H1 (cell line): Measurements from ENCODE around the gene SSC5D. TPM values are rescaled to one million over a fixed set of nuclear protein-coding genes. Genes with fewer than 3 reads are reported as not detected.

Experiments used
- CTCF ChIA-PET: fragments of 300-600 bp; sonication (Branson Sonifier 250); formaldehyde crosslinking; loops from one replicate; lab custom pipeline; 2021; ENCODE audit not compliant: partially characterized antibody; lab: Charles Lee
- POLR2A ChIA-PET: fragments of 300-600 bp; sonication (Branson Sonifier 250); formaldehyde crosslinking; loops from one replicate; lab custom pipeline; 2021; ENCODE audit warnings: inconsistent platforms; ENCODE audit not compliant: partially characterized antibody; lab: Charles Lee
- DNase-seq, 2 experiments: peaks; one replicate each; pipeline versions ENCODE4 v3.0.0 to v3.0.0-alpha.2; 2010 to 2022; ENCODE audit warnings: low spot score in 2 of 2, low read depth in 1 of 2, mixed read lengths in 1 of 2
- FAIRE-seq: peaks from 2 replicates; lab custom pipeline; 2011; peaks lifted over from hg19 to GRCh38; lab: Jason Lieb, UNC
- H2AFZ ChIP-seq: 2 replicates; pipeline ENCODE4 v1.8.1; 2012; ENCODE audit warnings: low read length, inconsistent platforms
- H2AK5ac ChIP-seq: 2 replicates; pipeline ENCODE4 v1.6.1; 2013; ENCODE audit warnings: low read depth, low read length
- H2BK120ac ChIP-seq: replicated peaks from 2 replicates; pipeline ENCODE3; 2013; ENCODE audit warnings: low read depth, low read length, inconsistent platforms
- H2BK12ac ChIP-seq: 2 replicates; pipeline ENCODE4 v1.6.1; 2013; ENCODE audit warnings: low read depth, low read length
- H2BK15ac ChIP-seq: 2 replicates; pipeline ENCODE4 v1.6.1; 2013; ENCODE audit warnings: low read length
- H2BK20ac ChIP-seq: 2 replicates; pipeline ENCODE4 v1.6.1; 2013; ENCODE audit warnings: low read length
- H2BK5ac ChIP-seq: 2 replicates; pipeline ENCODE4 v1.6.1; 2013; ENCODE audit warnings: low read depth, low read length
- H3K14ac ChIP-seq: 2 replicates; pipeline ENCODE4 v1.6.1; 2013; ENCODE audit warnings: inconsistent platforms; ENCODE audit not compliant: insufficient read length
- H3K18ac ChIP-seq: 2 replicates; pipeline ENCODE4 v1.6.1; 2013; ENCODE audit warnings: low read length; ENCODE audit errors: extremely low read depth
- H3K23ac ChIP-seq: 2 replicates; pipeline ENCODE4 v1.6.1; 2013; ENCODE audit warnings: inconsistent platforms; ENCODE audit not compliant: insufficient read length
- H3K23me2 ChIP-seq: 2 replicates; pipeline ENCODE4 v1.6.1; 2013; ENCODE audit warnings: low read depth, low read length
- H3K27ac ChIP-seq: 2 replicates; pipeline ENCODE4 v1.6.1; 2011; ENCODE audit warnings: low read depth, low read length, inconsistent platforms
- H3K27me3 ChIP-seq, 4 experiments: replicated peaks in 1 of 4; 1 replicate in 1 of 4; 2 replicates in 3 of 4; pipeline versions ENCODE4 v1.6.1 to v1.8.1; 2011 to 2013; ENCODE audit warnings: low read length in 3 of 4, mild to moderate bottlenecking in 3 of 4, inconsistent platforms in 2 of 4, mixed read lengths in 2 of 4, moderate library complexity in 1 of 4; ENCODE audit not compliant: control insufficient read depth in 3 of 4, insufficient read depth in 3 of 4; ENCODE audit errors: extremely low read depth in 1 of 4
- H3K36me3 ChIP-seq, 4 experiments: 2 replicates each; pipeline versions ENCODE4 v1.6.1 to v1.8.1; 2011 to 2013; ENCODE audit warnings: mild to moderate bottlenecking in 4 of 4, low read length in 3 of 4, moderate library complexity in 2 of 4, control low read depth in 1 of 4, inconsistent platforms in 1 of 4; ENCODE audit not compliant: insufficient read depth in 4 of 4, control insufficient read depth in 2 of 4
- H3K4ac ChIP-seq: replicated peaks from 2 replicates; pipeline ENCODE3; 2013; ENCODE audit warnings: low read length, low read depth, mixed read lengths, inconsistent platforms; ENCODE audit not compliant: insufficient read length
- H3K4me1 ChIP-seq, 4 experiments: replicated peaks in 1 of 4; 1 replicate in 1 of 4; 2 replicates in 3 of 4; pipeline versions ENCODE4 v1.6.1 to v1.8.1; 2011 to 2013; ENCODE audit warnings: low read length in 3 of 4, inconsistent platforms in 2 of 4, mixed read lengths in 1 of 4; ENCODE audit not compliant: insufficient read depth in 4 of 4, control insufficient read depth in 3 of 4
- H3K4me2 ChIP-seq, 2 experiments: 2 replicates each; pipeline versions ENCODE4 v1.6.1 to v1.8.1; 2011 to 2013; ENCODE audit warnings: low read depth in 2 of 2, low read length in 2 of 2, control low read depth in 1 of 2, inconsistent platforms in 1 of 2, mild to moderate bottlenecking in 1 of 2; ENCODE audit not compliant: insufficient read depth in 1 of 2
- H3K4me3 ChIP-seq, 4 experiments: fragments of 200-600, 300-600 bp in 1 of 4; sonication (generic), shearing (Covaris generic), sonication (Bioruptor Twin) in 1 of 4; 2 replicates each; pipeline versions ENCODE4 v1.5.1 to v1.8.1; 2011 to 2016; ENCODE audit warnings: low read length in 4 of 4, low read depth in 3 of 4, control low read depth in 2 of 4, inconsistent platforms in 2 of 4, mild to moderate bottlenecking in 2 of 4, mixed read lengths in 1 of 4, moderate library complexity in 1 of 4; ENCODE audit not compliant: insufficient read depth in 2 of 4; ENCODE audit errors: extremely low read depth in 1 of 4
- H3K56ac ChIP-seq: replicated peaks from 2 replicates; pipeline ENCODE3; 2013; ENCODE audit warnings: low read depth, mild to moderate bottlenecking, mixed read lengths, low read length, inconsistent platforms; ENCODE audit not compliant: insufficient read length
- H3K79me1 ChIP-seq: 2 replicates; pipeline ENCODE4 v1.6.1; 2013; ENCODE audit warnings: low read depth, low read length, control low read depth
- H3K79me2 ChIP-seq, 2 experiments: 2 replicates each; pipeline versions ENCODE4 v1.6.1 to v1.8.1; 2012 to 2013; ENCODE audit warnings: low read length in 2 of 2, mild to moderate bottlenecking in 2 of 2, inconsistent platforms in 1 of 2; ENCODE audit not compliant: insufficient read depth in 2 of 2, control insufficient read depth in 1 of 2
- H3K9ac ChIP-seq, 4 experiments: replicated peaks in 1 of 4; 1 replicate in 1 of 4; 2 replicates in 3 of 4; pipeline versions ENCODE4 v1.6.1 to v1.8.1; 2011 to 2013; ENCODE audit warnings: low read depth in 3 of 4, low read length in 3 of 4, control low read depth in 2 of 4, mild to moderate bottlenecking in 2 of 4, moderate library complexity in 2 of 4, inconsistent platforms in 1 of 4; ENCODE audit errors: extremely low read depth in 1 of 4
- H3K9me3 ChIP-seq, 2 experiments: 2 replicates each; pipeline versions ENCODE4 v1.6.1 to v1.8.1; 2012 to 2013; ENCODE audit warnings: mild to moderate bottlenecking in 2 of 2, moderate library complexity in 2 of 2, control low read depth in 1 of 2, inconsistent platforms in 1 of 2, low read depth in 1 of 2, low read length in 1 of 2, mixed read lengths in 1 of 2; ENCODE audit not compliant: insufficient read depth in 2 of 2
- H4K20me1 ChIP-seq, 2 experiments: replicated peaks in 1 of 2; 2 replicates each; pipeline versions ENCODE3 to v1.8.1; 2011 to 2013; ENCODE audit warnings: inconsistent platforms in 2 of 2, low read length in 2 of 2, mild to moderate bottlenecking in 1 of 2; ENCODE audit not compliant: insufficient read depth in 2 of 2, control insufficient read depth in 1 of 2
- H4K5ac ChIP-seq: 2 replicates; pipeline ENCODE4 v1.6.1; 2013; ENCODE audit warnings: low read length, low read depth, mixed read lengths, inconsistent platforms; ENCODE audit not compliant: insufficient read length
- H4K8ac ChIP-seq: 2 replicates; pipeline ENCODE4 v1.8.0; 2013; ENCODE audit warnings: mild to moderate bottlenecking, moderate library complexity, low read length, inconsistent platforms; ENCODE audit not compliant: insufficient read depth; ENCODE audit errors: extremely low read depth
- H4K91ac ChIP-seq: replicated peaks from 2 replicates; pipeline ENCODE3; 2013; ENCODE audit warnings: low read length, mixed read lengths, inconsistent platforms; ENCODE audit not compliant: insufficient read length
- WGBS, 2 experiments: shearing (Covaris generic) in 1 of 2; methylation state at CpG; one replicate each; pipeline versions ENCODE4 v1.1.6 to v1.1.7; 2013 to 2015; ENCODE audit warnings: low lambda C conversion rate in 2 of 2, mixed read lengths in 2 of 2, inconsistent platforms in 1 of 2, low coverage in 1 of 2, missing lambda C conversion rate in 1 of 2; ENCODE audit not compliant: insufficient replicate concordance in 2 of 2, insufficient coverage in 1 of 2, insufficient read length in 1 of 2; ENCODE audit errors: extremely low coverage in 1 of 2, missing lambda C conversion rate in 1 of 2; 5-methylcytosine and 5-hydroxymethylcytosine counted together
- polyA plus RNA-seq, 7 experiments: library from polyadenylated mRNA; depleted of rRNA in 3 of 7; stranded (reverse) in 5 of 7; unstranded in 2 of 7; fragments of >200 nt in 5 of 7; fragments of 200-250 nt in 2 of 7; gene quantifications; 1 replicate in 5 of 7; 2 replicates in 1 of 7; 4 replicates in 1 of 7; pipeline versions ENCODE4 v1.2.1 to v1.2.3, GENCODE V29; 2011 to 2013; ENCODE audit warnings: missing spikeins in 2 of 7, mixed read lengths in 2 of 7
- total RNA-seq: library from RNA; stranded (reverse); fragmentation: NEBNext Ultra II Directional; extraction: Animal tissue kit (Norgen Biotek cat#: 25700); gene quantifications from 2 replicates; pipeline ENCODE4 v1.2.1, GENCODE V29; 2021

The SSC5D gene
- total and polyA plus RNA-seq, 2 of the 8 experiments (the other 6 are each of a cell fraction or from before 2014, with no cell fraction given), result 0.39 to 1.7 TPM

DNA sequence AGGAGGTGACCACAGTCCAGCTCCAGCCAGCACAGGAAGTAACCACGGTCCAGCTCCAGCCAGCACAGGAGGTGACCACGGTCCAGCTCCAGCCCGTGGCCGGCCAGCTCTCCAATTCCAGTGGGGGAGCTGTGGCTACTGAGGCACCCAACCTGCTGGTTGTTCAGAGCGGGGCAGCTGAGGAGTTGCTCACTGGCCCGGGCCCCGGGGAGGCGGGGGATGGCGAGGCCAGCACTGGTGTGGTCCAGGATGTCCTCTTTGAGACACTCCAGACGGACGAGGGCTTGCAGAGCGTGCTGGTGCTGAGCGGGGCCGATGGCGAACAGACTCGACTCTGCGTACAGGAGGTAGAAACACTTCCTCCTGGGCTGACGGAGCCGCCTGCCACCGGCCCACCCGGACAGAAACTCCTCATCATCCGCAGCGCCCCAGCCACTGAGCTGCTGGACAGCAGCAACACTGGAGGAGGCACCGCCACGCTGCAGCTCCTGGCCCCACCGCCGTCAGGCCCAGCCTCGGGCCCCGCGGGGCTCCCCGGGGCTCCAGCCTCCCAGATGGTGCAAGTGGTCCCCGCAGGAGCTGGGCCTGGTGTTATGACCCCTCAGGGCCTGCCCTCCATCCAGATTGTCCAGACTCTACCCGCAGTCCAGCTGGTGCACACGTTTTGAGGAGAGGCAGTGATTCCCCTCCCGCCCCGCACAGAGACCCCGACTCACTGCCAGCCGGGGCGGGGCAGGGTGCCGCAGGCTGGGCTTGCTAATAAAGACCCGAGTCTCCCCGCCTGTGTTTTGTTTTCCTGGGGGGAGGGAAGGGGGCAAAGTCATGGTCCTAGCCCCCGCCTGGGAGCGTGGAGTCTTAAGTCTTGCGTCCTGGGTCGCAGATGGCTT lies 4.3 kb upstream of the SSC5D start:
- Histone ChIP-seq H3K27ac (0 out of 2 replicates have a peak overlapping the region, but pooled peaks have one; percentile 47), H4K5ac (no peak overlapping the region)
- POLR2A ChIA-PET, result interaction anchor here (0.6 to 6.8 kb wide), 13 partner anchors 8 to 668 kb away, joined by 3 to 50 read pairs (median 8); partner anchors contain the start of genes FIZ1 and ZNF628

More for the DNA sequence above, 4.3 kb upstream of the SSC5D start:
- 77% methylated on average over 37 of the region's 46 CpGs; no CpG with 5 or more reads in 1 of the 2 experiments for WGBS, 2 experiments
- Histone ChIP-seq H3K9ac (no peak overlapping the region; a peak in 1 of 7 replicates), H3K4me3 (peak overlapping the region; percentile 46 to 88 (median 76)), H4K20me1 (peaks cover 0 to 6% of the 10 kb centered on the region in 2 experiments), H2BK12ac (no peak overlapping the region), H4K91ac (peak overlapping the region; percentile 65), H3K4me2 (peak overlapping the region; percentile 68 to 89), H3K79me1 (peaks cover 9% of the 10 kb centered on the region), H2BK120ac (no peak overlapping the region), H2AFZ (no peak overlapping the region), H2AK5ac (no peak overlapping the region; the same call in 1 of the 2 replicates), H4K8ac (peak overlapping the region; percentile 83; the same call in 1 of the 2 replicates), H3K27me3 (no peaks in the 10 kb centered on the region), H3K36me3 (peaks cover 0 to 10% (median 0%) of the 10 kb centered on the region in 4 experiments; a peak in 2 of 8 replicates), H3K23me2 (peaks cover 11% of the 10 kb centered on the region), H3K14ac (no peak overlapping the region), H3K23ac (no peak overlapping the region), H3K9me3 (no peaks in the 10 kb centered on the region), H2BK15ac (peak overlapping the region; percentile 88), H3K4ac (no peak overlapping the region), H3K79me2 (peaks cover 0 to 11% of the 10 kb centered on the region in 2 experiments; a peak in 1 of 4 replicates), H2BK5ac (no peak overlapping the region), H3K18ac (peak overlapping the region; percentile 60), H2BK20ac (no peak overlapping the region), H3K4me1 (peaks cover 0 to 42% (median 28%) of the 10 kb centered on the region in 4 experiments; a peak in 6 of 7 replicates), H3K56ac (no peak overlapping the region)
- peak in 1 of 2 experiments; percentile 59 for DNase-seq
- CTCF ChIA-PET, result interaction anchor here (0.9 to 3.9 kb wide), 9 partner anchors 11 to 182 kb away, joined by 3 to 21 read pairs (median 5); partner anchors contain the start of gene ZNF865
- FAIRE-seq, result no peak
